HAP-1 (cell line): ENCODE data around the gene OR1L8.
"Not testable (repeated sequence)": the region's sequence is repeated elsewhere in the genome, so short reads cannot be mapped to it uniquely, and the experiment has no call there.

Experiments
- DNase-seq, 2 experiments: peaks; one replicate each; pipeline ENCODE4 v3.0.0-alpha.2; 2016 to 2020; ENCODE audit warnings: low spot score in 2 of 2
- H3K27me3 ChIP-seq: fragments of 250-450 bp; sonication (Bioruptor Pico); 2 replicates; pipeline ENCODE4 v1.5.1; 2020; ENCODE audit warnings: low read depth, mild to moderate bottlenecking, moderate library complexity
- H3K36me3 ChIP-seq: fragments of 250-450 bp; sonication (Bioruptor Pico); replicated peaks from 2 replicates; pipeline ENCODE4 v1.5.1; 2020; ENCODE audit warnings: mild to moderate bottlenecking
- H3K4me1 ChIP-seq: fragments of 250-450 bp; sonication (Bioruptor Pico); 2 replicates; pipeline ENCODE4 v1.5.1; 2020; ENCODE audit warnings: mild to moderate bottlenecking
- H3K4me3 ChIP-seq: fragments of 250-450 bp; sonication (Bioruptor Pico); 2 replicates; pipeline ENCODE4 v1.5.1; 2020; ENCODE audit warnings: mild to moderate bottlenecking, moderate library complexity
- H3K9me3 ChIP-seq: fragments of 250-450 bp; sonication (Bioruptor Pico); 2 replicates; pipeline ENCODE4 v1.5.1; 2020; ENCODE audit warnings: mild to moderate bottlenecking, moderate library complexity
- in situ Hi-C: fragments of 300-500 bp; cut with MboI; formaldehyde crosslinking; loops from 3 replicates; pipeline ENCODE4 v1.14.3; 2020; ENCODE audit warnings: low sequenced_read_pairs, inconsistent platforms, mixed read lengths

Gene OR1L8

GRCh38 chr9:122546196-122546595 is 37.0 kb downstream of the OR1L8 start:
- peaks cover 8% of the 10 kb centered on the region; the same call in 1 of the 2 replicates for H3K27me3 ChIP-seq
- H3K4me3 ChIP-seq, result no peak overlapping the region
- in situ Hi-C loops, result no loop called here
- no peaks in the 10 kb centered on the region for H3K36me3 ChIP-seq
- no peaks in the 10 kb centered on the region for H3K9me3 ChIP-seq
- H3K4me1 ChIP-seq, result no peaks in the 10 kb centered on the region
- no peak for DNase-seq

GRCh38 chr9:122538757-122539156 is 44.4 kb downstream of the OR1L8 start:
- Histone ChIP-seq H3K4me3 (no peak overlapping the region), H3K9me3 (no peaks in the 10 kb centered on the region), H3K4me1 (0 out of 2 replicates have a peak, but pooled peaks cover 3% of the 10 kb centered on the region), H3K27me3 (peaks cover 8% of the 10 kb centered on the region; the same call in 1 of the 2 replicates), H3K36me3 (no peaks in the 10 kb centered on the region)
- in situ Hi-C loops, result no loop called here
- no peak for DNase-seq

DNA sequence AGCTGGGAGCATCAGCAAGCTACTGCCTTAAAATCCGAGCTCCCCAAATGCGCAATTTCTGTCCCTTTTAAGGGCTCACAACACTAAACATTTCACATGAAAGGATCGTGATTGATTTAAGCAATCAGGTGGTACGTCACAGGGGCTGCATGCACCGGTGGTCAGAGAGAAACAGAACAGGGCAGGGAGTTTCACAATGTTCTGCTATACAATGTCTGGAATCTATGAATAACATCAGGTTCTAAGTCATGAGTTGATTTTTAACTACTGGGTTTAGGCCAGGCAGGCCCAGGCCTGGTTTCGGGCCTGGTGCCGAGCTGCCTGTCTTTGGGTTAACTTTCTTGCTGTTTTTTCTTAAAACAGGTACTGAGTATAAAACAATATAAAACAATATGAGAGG is 46.1 kb downstream of the OR1L8 start:
- H3K9me3 ChIP-seq, H3K36me3 ChIP-seq, H3K27me3 ChIP-seq, in situ Hi-C loops, H3K4me3 ChIP-seq, H3K4me1 ChIP-seq, DNase-seq: not testable (repeated sequence)

GRCh38 chr9:122536134-122536533 is 47.0 kb downstream of the OR1L8 start:
- Histone ChIP-seq H3K4me3 (no peak overlapping the region), H3K36me3 (no peaks in the 10 kb centered on the region), H3K27me3 (no peaks in the 10 kb centered on the region), H3K9me3 (no peaks in the 10 kb centered on the region), H3K4me1 (0 out of 2 replicates have a peak, but pooled peaks cover 3% of the 10 kb centered on the region)
- no peak for DNase-seq
- in situ Hi-C loops, result no loop called here

GRCh38 chr9:122531157-122531556 is 52.0 kb downstream of the OR1L8 start:
- H3K9me3 ChIP-seq, H3K4me3 ChIP-seq, in situ Hi-C loops, DNase-seq, H3K4me1 ChIP-seq, H3K36me3 ChIP-seq, H3K27me3 ChIP-seq: not testable (repeated sequence)

- H3K36me3 ChIP-seq, result no peaks in the 10 kb centered on the region
- H3K27me3 ChIP-seq, result peaks cover 3% of the 10 kb centered on the region; the same call in 1 of the 2 replicates
- H3K4me1 ChIP-seq, result no peaks in the 10 kb centered on the region
- H3K9me3 ChIP-seq, result no peaks in the 10 kb centered on the region
- no peak for DNase-seq
- H3K4me3 ChIP-seq, result no peak within 1 kb of the TSS
- in situ Hi-C loops, result no loop called here
Observed at GRCh38 chr9:122527193-122527592, 56.0 kb downstream of the OR1L8 start, which contains the start of gene OR1N1. Gene OR1N1, minus strand, starts transcription at chr9:122527293. Its CDS starts 0 bp downstream, at chr9:122527293.

GRCh38 chr9:122526602-122527001 is 56.6 kb downstream of the OR1L8 start:
- H3K4me1 ChIP-seq, result no peaks in the 10 kb centered on the region
- no peaks in the 10 kb centered on the region for H3K9me3 ChIP-seq
- in situ Hi-C loops, result no loop called here
- H3K4me3 ChIP-seq, result no peak overlapping the region
- H3K27me3 ChIP-seq, result peaks cover 3% of the 10 kb centered on the region; the same call in 1 of the 2 replicates
- DNase-seq, result no peak
- no peaks in the 10 kb centered on the region for H3K36me3 ChIP-seq

DNA sequence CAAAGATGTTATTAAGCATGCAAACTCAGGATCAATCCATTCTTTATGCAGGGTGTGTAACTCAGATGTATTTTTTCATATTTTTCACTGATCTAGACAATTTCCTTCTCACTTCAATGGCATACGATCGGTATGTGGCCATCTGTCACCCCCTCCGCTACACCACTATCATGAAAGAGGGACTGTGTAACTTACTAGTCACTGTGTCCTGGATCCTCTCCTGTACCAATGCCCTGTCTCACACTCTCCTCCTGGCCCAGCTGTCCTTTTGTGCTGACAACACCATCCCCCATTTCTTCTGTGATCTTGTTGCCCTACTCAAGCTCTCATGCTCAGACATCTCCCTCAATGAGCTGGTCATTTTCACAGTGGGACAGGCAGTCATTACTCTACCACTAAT is 63.8 kb downstream of the OR1L8 start:
- no peaks in the 10 kb centered on the region for H3K4me1 ChIP-seq
- no peak for DNase-seq
- no peaks in the 10 kb centered on the region for H3K27me3 ChIP-seq
- H3K36me3 ChIP-seq, result no peaks in the 10 kb centered on the region
- no peaks in the 10 kb centered on the region for H3K9me3 ChIP-seq
- in situ Hi-C loops, result no loop called here
- no peak overlapping the region for H3K4me3 ChIP-seq

- no peak within 1 kb of the TSS for H3K4me3 ChIP-seq
- H3K9me3 ChIP-seq, result no peaks in the 10 kb centered on the region
- H3K4me1 ChIP-seq, result no peaks in the 10 kb centered on the region
- DNase-seq, result no peak
- in situ Hi-C loops, result no loop called here
- H3K27me3 ChIP-seq, result no peaks in the 10 kb centered on the region
- H3K36me3 ChIP-seq, result no peaks in the 10 kb centered on the region
Observed at GRCh38 chr9:122518841-122519240, 64.3 kb downstream of the OR1L8 start, which contains the start of gene OR1J4. Gene OR1J4, plus strand, starts transcription at chr9:122519141. Its CDS starts 0 bp downstream, at chr9:122519141.

DNA sequence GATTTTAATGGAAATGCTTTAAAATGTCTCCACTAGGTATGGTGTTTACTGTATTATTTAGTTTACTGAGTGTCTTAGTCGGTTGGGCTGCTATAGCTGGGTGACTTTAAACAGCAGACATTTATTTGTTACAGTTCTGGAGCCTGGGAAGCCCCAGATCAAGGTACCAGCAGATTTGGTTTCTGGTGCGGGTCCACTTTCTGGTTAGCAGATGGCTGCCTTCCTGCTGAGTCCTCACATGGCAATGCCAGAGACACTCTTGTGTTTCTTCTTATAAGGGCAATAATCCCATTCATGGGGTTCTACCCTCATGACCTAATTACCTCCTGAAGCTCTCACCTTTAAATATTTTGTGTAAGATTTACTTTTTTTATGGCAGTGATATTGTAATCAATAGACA is 65.0 kb downstream of the OR1L8 start:
- DNase-seq, result no peak
- Histone ChIP-seq H3K9me3 (no peaks in the 10 kb centered on the region), H3K36me3 (no peaks in the 10 kb centered on the region), H3K4me3 (no peak overlapping the region), H3K27me3 (0 out of 2 replicates have a peak, but pooled peaks cover under 1% of the 10 kb centered on the region), H3K4me1 (no peaks in the 10 kb centered on the region)
- in situ Hi-C loops, result no loop called here
